ENCODE results near the gene RBM42. TPM values are rescaled to one million over a fixed set of nuclear protein-coding genes. Genes with fewer than 3 reads are reported as not detected.

RBM42 gene
- total RNA-seq, 1 donor from 2014 or later, result 70.6 TPM

- DNase-seq (ENCODE audit: low spot score in 2 of 2, unreplicated experiment in 2 of 2), result no peak
- H3K4me1 Mint-ChIP-seq, result no peaks in the 10 kb centered on the region
- no peak overlapping the region for H3K4me3 Mint-ChIP-seq
- H3K9me3 Mint-ChIP-seq, result no peaks in the 10 kb centered on the region
- no peak for TF ChIP-seq CTCF (IDR thresholded peaks at IDR 0.05; ENCODE audit: unreplicated experiment)
- no peak overlapping the region for H3K27ac Mint-ChIP-seq
- no peaks in the 10 kb centered on the region for H3K27me3 Mint-ChIP-seq (ENCODE audit: low read depth)
- H3K36me3 Mint-ChIP-seq, result peaks cover 36% of the 10 kb centered on the region
These were observed 27.9 kb downstream of the RBM42 start for GRCh38 chr19:35656700-35657099.

GRCh38 chr19:35657904-35658700 lies 29.3 kb downstream of the RBM42 start:
- TF ChIP-seq CTCF (IDR thresholded peaks at IDR 0.05; ENCODE audit: unreplicated experiment), result peak; percentile 21
- Mint-ChIP-seq H3K4me1 (no peaks in the 10 kb centered on the region), H3K36me3 (peaks cover 42% of the 10 kb centered on the region), H3K9me3 (peaks cover 3% of the 10 kb centered on the region), H3K27me3 (ENCODE audit: low read depth) (no peaks in the 10 kb centered on the region), H3K4me3 (no peak overlapping the region), H3K27ac (no peak overlapping the region)
- DNase-seq (ENCODE audit: low spot score in 2 of 2, unreplicated experiment in 2 of 2), result no peak

GRCh38 chr19:35661995-35662340 lies 33.1 kb downstream of the RBM42 start:
- no peaks in the 10 kb centered on the region for H3K27me3 Mint-ChIP-seq (ENCODE audit: low read depth)
- peaks cover 36% of the 10 kb centered on the region for H3K36me3 Mint-ChIP-seq
- peaks cover 6% of the 10 kb centered on the region for H3K4me1 Mint-ChIP-seq
- H3K27ac Mint-ChIP-seq, result no peak overlapping the region
- H3K4me3 Mint-ChIP-seq, result no peak overlapping the region
- DNase-seq (ENCODE audit: low spot score in 2 of 2, unreplicated experiment in 2 of 2), result no peak
- H3K9me3 Mint-ChIP-seq, result peaks cover 3% of the 10 kb centered on the region
- no peak for TF ChIP-seq CTCF (IDR thresholded peaks at IDR 0.05; ENCODE audit: unreplicated experiment)

- TF ChIP-seq CTCF (IDR thresholded peaks at IDR 0.05; ENCODE audit: unreplicated experiment), result no peak
- Mint-ChIP-seq H3K27me3 (ENCODE audit: low read depth) (peaks cover 6% of the 10 kb centered on the region), H3K36me3 (peaks cover 26% of the 10 kb centered on the region), H3K9me3 (peaks cover 3% of the 10 kb centered on the region), H3K4me1 (peaks cover 7% of the 10 kb centered on the region), H3K4me3 (no peak overlapping the region), H3K27ac (no peak overlapping the region)
- no peak for DNase-seq (ENCODE audit: low spot score in 2 of 2, unreplicated experiment in 2 of 2)
These were observed 35.1 kb downstream of the RBM42 start for GRCh38 chr19:35663981-35664380.

DNA sequence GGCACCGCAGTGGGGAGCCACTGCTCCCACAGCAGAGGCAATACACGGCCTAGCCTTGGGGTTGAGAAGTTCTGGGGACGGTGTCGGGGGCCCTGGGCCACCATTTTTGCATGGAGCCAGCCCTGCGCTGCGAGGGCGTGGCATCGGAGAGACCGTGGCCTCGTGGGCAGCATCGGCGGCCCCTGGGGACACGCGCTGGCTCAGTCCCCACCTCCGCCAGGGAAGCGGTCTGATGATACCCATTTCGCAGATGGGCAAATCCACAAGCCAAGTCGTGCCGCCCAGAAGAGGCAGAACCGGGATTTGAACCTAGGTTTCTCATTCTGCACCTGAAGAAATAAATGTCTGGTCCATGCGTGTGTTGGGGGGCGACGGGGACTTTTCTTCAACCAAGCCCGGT lies 36.3 kb downstream of the RBM42 start:
- Mint-ChIP-seq H3K27ac (no peak overlapping the region), H3K36me3 (peaks cover 23% of the 10 kb centered on the region), H3K9me3 (peaks cover 3% of the 10 kb centered on the region), H3K4me3 (no peak overlapping the region), H3K27me3 (ENCODE audit: low read depth) (peaks cover 16% of the 10 kb centered on the region), H3K4me1 (peaks cover 7% of the 10 kb centered on the region)
- DNase-seq (ENCODE audit: low spot score in 2 of 2, unreplicated experiment in 2 of 2), result no peak
- TF ChIP-seq CTCF (IDR thresholded peaks at IDR 0.05; ENCODE audit: unreplicated experiment), result no peak
